KOPT-K1 (cell line): ENCODE data around the gene KRT16.
"Not testable (repeated sequence)": the region's sequence is repeated elsewhere in the genome, so short reads cannot be mapped to it uniquely, and the experiment has no call there.

Experiments
- H3K27ac ChIP-seq: fragments of 200-600 bp; sonication (generic); 2 replicates; pipeline ENCODE4 v1.5.1; 2016; ENCODE audit warnings: antibody characterized with exemption, mild to moderate bottlenecking, low read depth, low read length; ENCODE audit not compliant: poor library complexity, severe bottlenecking
- H3K36me3 ChIP-seq: fragments of 200-600 bp; sonication (generic); 2 replicates; pipeline ENCODE4 v1.5.1; 2017; ENCODE audit warnings: antibody characterized with exemption, mild to moderate bottlenecking, low read length, moderate library complexity; ENCODE audit not compliant: insufficient read depth
- H3K9me3 ChIP-seq: fragments of 200-600 bp; sonication (generic); 2 replicates; pipeline ENCODE4 v1.5.1; 2017; ENCODE audit warnings: antibody characterized with exemption, low read length, mild to moderate bottlenecking; ENCODE audit not compliant: insufficient read depth, poor library complexity, severe bottlenecking

Gene KRT16

DNA sequence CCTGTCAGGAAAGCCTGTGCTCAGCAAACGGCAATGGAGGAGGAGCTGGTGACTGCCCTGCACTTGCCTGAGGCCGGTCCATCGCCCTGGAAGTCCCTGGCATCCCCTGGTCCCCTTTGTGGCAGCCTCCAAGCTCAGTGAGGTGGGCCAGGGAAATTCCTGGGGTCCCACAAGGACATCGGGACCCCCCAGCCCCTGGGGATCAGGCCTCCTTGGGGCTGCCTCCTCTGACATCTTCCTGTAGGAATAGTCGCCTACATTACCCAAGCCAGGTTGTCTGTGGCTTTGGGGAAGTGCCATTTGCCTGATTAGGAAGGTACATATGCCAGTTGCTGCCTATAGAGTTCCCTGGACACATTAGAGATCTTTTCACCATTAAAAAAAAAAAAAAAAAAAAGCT lies 33.6 kb downstream of the KRT16 start:
- Histone ChIP-seq H3K27ac (no peak overlapping the region), H3K9me3 (no peaks in the 10 kb centered on the region), H3K36me3 (no peaks in the 10 kb centered on the region)

DNA sequence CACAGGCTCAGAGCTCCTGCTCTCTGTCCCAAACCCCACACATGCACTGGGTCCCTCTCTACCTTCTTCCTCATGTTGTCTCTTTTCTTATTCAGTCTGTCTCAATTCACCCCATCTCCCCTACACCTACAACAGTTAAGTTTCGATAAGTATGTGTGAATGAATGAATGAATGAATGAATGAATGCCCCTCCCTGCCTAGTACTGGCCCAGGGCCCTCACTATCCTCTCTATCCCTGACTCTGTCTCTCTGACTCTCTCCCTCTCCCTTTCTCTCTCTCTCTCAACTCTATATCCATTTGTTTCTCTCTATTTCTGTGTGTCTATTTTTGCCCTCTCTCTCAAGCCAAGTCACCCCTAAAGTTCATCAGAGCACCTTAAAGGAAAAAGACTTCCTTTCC lies 34.0 kb downstream of the KRT16 start:
- H3K36me3 ChIP-seq, result no peaks in the 10 kb centered on the region
- H3K27ac ChIP-seq, result no peak overlapping the region
- no peaks in the 10 kb centered on the region for H3K9me3 ChIP-seq

DNA sequence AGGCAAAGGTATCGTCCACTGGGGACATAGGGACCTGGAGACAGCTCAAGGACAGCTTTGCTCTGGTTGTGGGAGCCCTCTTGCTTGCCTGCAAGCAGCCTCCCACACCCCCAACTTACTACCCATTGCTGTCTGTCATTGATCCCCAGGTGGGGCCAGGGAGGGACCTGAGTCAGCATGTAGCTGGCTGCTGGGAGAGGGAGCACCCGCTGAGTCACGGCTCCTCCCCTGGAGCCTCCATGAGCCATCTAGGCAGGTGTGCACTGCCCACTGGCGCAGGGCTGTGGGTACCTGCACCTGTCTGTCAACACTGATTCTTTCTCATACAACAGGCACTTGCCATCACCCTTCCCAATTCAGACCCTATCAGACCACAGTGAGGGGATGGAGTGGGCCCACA lies 35.8 kb downstream of the KRT16 start:
- not testable (repeated sequence) for H3K9me3 ChIP-seq, H3K36me3 ChIP-seq, H3K27ac ChIP-seq

DNA sequence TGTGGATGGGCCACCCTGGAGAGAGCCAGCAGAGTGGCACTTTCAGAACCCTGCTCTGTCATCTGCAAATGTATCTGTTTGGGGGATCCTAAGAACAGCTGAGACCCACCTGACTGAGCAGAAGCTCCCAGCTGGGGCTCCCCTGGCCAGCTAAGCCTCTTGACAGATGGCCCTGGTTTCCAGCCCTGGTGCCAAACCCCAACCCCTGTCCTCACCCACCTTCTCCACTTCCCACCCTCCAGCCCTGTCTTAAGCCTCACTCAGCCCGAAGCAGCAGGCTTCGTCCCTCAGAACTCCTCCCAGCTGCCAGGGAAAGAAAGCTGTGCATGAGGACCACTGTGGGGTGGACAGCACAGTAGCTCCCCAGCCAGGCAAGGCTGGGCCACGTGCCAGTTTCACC lies 37.2 kb downstream of the KRT16 start:
- H3K9me3 ChIP-seq, result no peaks in the 10 kb centered on the region
- H3K36me3 ChIP-seq, result no peaks in the 10 kb centered on the region
- H3K27ac ChIP-seq, result no peak overlapping the region

DNA sequence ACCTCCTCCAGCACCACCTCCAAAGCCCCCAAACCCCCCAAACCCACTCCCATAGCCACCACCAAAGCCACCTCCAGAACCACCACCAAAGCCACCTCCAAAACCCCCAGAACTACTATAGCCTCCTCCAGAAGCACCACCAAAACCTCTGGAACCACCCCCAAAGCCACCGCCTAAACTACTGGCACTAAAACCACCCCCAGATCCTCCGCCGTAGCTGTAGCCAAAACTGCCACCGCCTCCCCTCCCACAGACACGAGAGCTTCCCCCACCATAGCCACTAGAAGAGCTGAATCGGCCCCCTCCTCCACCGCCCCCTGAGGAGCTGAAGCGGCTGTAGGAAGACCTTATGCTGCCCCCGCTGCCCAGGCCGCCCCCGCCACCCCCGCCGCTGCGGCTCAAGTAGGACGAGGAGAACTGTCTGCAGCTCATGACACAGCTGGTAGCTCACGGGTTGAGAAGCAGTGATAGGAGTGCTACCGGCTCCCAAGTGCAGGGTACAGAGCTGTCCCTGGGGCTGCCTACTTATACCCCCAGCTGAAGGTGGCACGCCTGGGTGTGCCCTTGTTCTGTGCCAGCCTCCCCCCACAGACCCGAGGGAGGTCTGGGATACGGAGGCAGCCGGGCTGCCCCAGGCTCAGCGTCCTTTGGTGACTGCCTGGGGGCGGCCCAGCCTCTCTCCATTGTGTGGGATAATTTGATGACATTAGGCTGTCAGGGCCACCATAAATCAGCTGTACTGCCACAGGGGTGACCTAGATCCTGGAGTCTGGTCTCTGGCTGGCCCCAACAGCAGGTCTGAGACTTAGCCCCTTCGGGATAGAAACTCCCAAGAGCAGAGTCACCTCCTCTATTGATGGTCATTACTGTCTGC lies 40.8 kb downstream of the KRT16 start, which contains the start of gene KRT9:
Gene KRT9 (minus strand): TSS at position 499 of the 874 bp plus-strand sequence. CDS start 67 bp downstream, at position 432.
- Histone ChIP-seq H3K9me3 (no peaks in the 10 kb centered on the region), H3K27ac (no peak within 1 kb of the TSS), H3K36me3 (no peaks in the 10 kb centered on the region)

DNA sequence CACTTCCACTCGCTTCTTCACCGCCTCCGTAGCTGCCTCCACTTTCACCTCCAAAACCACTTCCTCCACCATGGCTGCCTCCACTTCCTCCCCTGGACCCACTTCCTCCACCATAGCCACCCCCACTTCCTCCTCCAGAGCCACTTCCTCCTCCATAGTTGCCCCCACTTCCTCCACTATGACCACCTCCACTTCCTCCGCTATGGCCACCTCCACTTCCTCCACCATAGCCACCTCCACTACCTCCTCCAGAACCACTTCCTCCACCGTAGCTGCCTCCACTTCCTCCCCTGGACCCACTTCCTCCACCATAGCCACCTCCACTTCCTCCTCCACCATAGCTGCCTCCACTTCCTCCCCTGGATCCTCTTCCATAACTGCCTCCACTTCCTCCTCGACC lies 45.2 kb downstream of the KRT16 start:
- no peak overlapping the region for H3K27ac ChIP-seq
- no peaks in the 10 kb centered on the region for H3K9me3 ChIP-seq
- H3K36me3 ChIP-seq, result no peaks in the 10 kb centered on the region

DNA sequence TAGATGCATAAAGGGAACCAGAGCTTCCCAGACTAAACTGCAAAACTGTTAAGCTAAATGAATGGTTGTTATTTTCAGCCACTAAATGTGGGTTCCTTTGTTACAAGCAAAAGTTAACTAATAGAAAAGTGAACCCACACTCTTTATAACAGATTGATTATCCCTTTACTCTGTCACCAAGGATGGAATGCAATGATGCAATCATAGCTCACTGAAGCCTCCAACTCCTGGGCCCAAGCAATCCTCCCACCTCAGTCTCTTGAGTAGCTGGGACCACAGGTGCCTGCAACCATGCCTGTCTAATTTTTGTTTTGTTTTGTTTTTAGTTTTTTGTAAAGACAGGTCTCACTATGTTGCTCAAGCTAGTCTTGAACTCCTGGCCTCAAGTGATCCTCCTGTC lies 47.2 kb downstream of the KRT16 start:
- Histone ChIP-seq H3K9me3 (no peaks in the 10 kb centered on the region), H3K36me3 (no peaks in the 10 kb centered on the region), H3K27ac (no peak overlapping the region)

DNA sequence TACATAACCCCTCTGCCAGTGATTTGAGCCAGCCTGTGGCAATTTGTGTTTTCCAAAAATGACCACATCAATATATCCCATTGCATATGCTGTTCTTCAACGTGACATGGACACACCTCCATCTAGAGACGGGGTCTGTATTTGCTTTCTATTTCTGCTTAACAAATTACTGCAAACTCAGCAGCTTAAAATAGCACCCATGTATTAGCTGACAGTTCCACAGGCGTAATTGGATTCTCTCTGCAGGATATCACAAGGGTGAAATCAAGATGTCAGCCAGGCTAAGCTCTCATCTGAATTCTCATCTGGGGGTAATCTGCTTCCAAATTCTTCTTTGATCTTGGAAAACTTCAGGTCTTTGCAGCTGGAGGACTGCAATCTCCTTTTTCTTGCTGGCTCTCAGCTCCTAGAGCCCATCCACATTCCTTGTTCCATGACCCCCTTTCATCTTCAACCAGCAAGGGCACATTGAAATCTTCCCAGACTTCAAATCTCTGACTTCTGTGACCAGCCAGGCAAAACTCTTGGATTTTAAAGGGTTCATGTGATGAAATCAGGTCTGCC lies 48.9 kb downstream of the KRT16 start:
- Histone ChIP-seq H3K36me3 (no peaks in the 10 kb centered on the region), H3K27ac (no peak overlapping the region), H3K9me3 (no peaks in the 10 kb centered on the region)

DNA sequence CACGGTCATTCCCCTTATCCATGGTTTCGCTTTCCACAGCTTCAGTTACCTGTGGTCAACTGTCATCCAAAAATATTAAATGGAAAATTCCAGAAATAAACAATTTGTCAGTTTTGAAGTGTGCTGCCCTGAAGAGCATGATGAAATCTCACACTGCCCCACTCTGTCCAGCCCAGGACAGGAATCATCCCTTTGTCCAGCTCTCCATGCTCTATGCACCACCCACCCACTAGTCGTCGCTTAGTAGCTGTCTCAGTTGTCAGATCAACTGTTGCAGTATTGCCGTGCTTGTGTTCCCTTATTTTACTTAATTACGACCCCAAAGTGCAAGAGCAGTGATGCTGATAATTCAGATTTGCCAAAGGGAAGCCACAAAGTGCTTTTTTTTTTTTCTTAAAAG lies 51.0 kb downstream of the KRT16 start:
- Histone ChIP-seq H3K36me3 (no peaks in the 10 kb centered on the region), H3K27ac (no peak overlapping the region), H3K9me3 (no peaks in the 10 kb centered on the region)
